Left lung (tissue), 10 donors: Measurements from ENCODE around the gene BRSK2. TPM values are rescaled to one million over a fixed set of nuclear protein-coding genes. Genes with fewer than 3 reads are reported as not detected.
A peak's percentile ranks its signal among the peaks of the same experiment; 100 is the strongest.

Experiments used
- ATAC-seq: fragments of 200-7000 bp; cut with Tn5 transposase; one replicate; pipeline ENCODE4 v1.9.1; 2020; ENCODE audit warnings: moderate library complexity
- DNase-seq, 4 donors: peaks; one replicate each; pipeline ENCODE4 v3.0.0-alpha.2; 2013 to 2020
- H3K27ac ChIP-seq, 2 donors: fragments of 200-600 bp; sonication (generic) in 1 of 2; one replicate each; pipeline versions ENCODE4 v1.5.0 to v1.8.0; 2020 to 2021
- H3K27me3 ChIP-seq, 2 donors: fragments of 200-600 bp; sonication (generic) in 1 of 2; one replicate each; pipeline versions ENCODE4 v1.5.0 to v1.8.0; 2020 to 2021
- H3K36me3 ChIP-seq, 2 donors: fragments of 200-600 bp; sonication (generic) in 1 of 2; one replicate each; pipeline versions ENCODE4 v1.5.0 to v1.8.0; 2020 to 2021
- H3K4me1 ChIP-seq, 2 donors: fragments of 200-600 bp; one replicate each; pipeline ENCODE4 v1.8.0; 2021
- H3K4me3 ChIP-seq, 2 donors: fragments of 200-600 bp; sonication (generic) in 1 of 2; one replicate each; pipeline versions ENCODE4 v1.5.0 to v1.8.0; 2020 to 2021; ENCODE audit warnings: mild to moderate bottlenecking in 1 of 2
- H3K9me3 ChIP-seq, 2 donors: fragments of 200-600 bp; sonication (generic) in 1 of 2; one replicate each; pipeline versions ENCODE4 v1.5.0 to v1.8.0; 2020 to 2021
- intact Hi-C, 2 donors: fragments of 100-400 bp; cut with DNase I; formaldehyde crosslinking; loops; one replicate each; pipeline versions ENCODE4 v1.11.2 to v1.14.2; 2022
- polyA plus RNA-seq, 6 donors: library from polyadenylated mRNA; unstranded; fragments of 120-200 nt; gene quantifications; one replicate each; pipeline ENCODE4 v1.2.1, GENCODE V29; 2013; ENCODE audit not compliant: insufficient read length in 6 of 6
- total RNA-seq, 2 donors: library from RNA; stranded (reverse); fragmentation: NEBNext Ultra II Directional; extraction: Animal tissue kit (Norgen Biotek cat#: 25700); gene quantifications; one replicate each; pipeline ENCODE4 v1.2.1, GENCODE V29; 2021
- TF ChIP-seq, protein P1 (sequence below), 2 donors: fragments of 200-600 bp; sonication (generic) in 1 of 2; IDR thresholded peaks; one replicate each; pipeline versions ENCODE4 v1.5.0 to v1.8.0; 2021; ENCODE audit warnings: antibody characterized with exemption in 2 of 2
- donor health status: DM: no; HTN: yes; CAD: no.
- donor health status: DM: no; HTN: no; CAD: no.

The BRSK2 gene
- total and polyA plus RNA-seq, 8 donors: 0.13 to 1.1 (median 0.69) TPM

DNA sequence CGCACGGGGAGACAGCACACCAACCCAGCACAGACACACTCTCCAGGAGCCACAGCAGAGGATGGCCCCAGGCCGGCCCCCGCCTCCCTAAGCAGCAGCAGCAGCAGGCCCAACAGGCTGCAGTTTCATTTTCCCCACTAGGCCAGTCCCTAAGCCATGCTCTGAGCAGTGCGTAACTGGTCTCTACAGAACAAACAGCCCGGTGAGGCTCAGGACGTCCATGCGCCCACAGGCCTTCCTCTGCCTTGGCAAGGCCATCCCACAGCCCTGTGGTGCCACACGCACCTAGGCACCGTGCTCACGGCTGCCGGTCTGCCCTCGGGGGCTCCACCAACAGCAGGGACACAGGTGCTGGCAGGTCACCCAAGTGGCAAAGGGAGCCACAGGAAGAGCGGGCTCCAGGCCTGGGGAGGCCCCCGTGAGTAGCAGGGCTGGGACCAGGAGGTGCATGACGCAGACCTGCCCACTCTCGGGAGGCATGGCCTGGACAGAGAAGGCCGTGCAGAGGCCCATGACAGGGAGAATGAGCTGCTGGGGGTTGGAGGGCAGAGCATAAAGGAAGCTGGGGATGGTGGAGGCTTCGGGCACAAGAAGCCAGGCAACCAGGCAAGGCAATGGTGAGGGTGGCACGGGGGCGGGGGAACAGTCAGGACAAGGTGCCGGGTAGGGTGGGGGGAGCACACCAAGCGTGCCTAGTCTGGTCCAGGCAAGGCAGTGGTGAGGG lies 98.3 kb downstream of the BRSK2 start:
- intact Hi-C loops: no loop called here
- H3K27ac ChIP-seq: no peak overlapping the region
- no peaks in the 10 kb centered on the region for H3K36me3 ChIP-seq
- H3K4me3 ChIP-seq: no peak overlapping the region
- peak in 1 of 4 donors; percentile 60 for DNase-seq
- no peaks in the 10 kb centered on the region for H3K9me3 ChIP-seq
- H3K27me3 ChIP-seq: no peaks in the 10 kb centered on the region
- ATAC-seq: no peak
- TF ChIP-seq, protein P1, sequence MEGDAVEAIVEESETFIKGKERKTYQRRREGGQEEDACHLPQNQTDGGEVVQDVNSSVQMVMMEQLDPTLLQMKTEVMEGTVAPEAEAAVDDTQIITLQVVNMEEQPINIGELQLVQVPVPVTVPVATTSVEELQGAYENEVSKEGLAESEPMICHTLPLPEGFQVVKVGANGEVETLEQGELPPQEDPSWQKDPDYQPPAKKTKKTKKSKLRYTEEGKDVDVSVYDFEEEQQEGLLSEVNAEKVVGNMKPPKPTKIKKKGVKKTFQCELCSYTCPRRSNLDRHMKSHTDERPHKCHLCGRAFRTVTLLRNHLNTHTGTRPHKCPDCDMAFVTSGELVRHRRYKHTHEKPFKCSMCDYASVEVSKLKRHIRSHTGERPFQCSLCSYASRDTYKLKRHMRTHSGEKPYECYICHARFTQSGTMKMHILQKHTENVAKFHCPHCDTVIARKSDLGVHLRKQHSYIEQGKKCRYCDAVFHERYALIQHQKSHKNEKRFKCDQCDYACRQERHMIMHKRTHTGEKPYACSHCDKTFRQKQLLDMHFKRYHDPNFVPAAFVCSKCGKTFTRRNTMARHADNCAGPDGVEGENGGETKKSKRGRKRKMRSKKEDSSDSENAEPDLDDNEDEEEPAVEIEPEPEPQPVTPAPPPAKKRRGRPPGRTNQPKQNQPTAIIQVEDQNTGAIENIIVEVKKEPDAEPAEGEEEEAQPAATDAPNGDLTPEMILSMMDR (IDR thresholded peaks at IDR 0.05): no peak
- H3K4me1 ChIP-seq: peaks cover 15 to 57% of the 10 kb centered on the region in 2 donors

DNA sequence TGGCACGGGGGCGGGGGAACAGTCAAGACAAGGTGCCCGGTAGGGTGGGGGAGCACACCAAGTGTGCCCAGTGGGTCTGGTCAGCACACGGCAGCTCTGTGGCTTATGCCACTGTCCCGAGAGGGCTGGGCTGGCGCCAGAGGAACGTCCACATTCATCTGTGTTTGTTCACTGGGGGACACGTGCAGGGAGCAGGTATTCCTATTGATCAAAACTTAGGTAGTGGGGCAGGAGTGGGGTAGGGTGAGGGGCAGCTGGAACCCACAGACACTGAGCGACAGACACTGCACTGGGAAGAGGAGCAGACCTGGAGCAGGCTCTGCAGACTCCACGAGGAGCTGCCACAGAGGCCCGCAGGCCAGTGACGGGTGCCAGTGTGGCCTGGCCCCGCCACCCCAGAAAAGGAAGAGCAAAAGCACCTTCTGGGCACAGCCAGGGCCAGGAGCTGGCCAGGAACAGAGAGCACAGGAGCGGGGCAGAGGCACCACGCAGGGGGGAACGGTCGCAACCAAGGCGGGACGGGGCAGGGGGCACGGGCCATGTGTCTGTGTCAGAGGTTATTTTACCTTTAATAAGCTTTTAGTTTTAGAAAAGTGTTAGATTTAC lies 98.9 kb downstream of the BRSK2 start:
- DNase-seq (peak in 1 of 4 donors; percentile 73), ATAC-seq (no peak)
- Histone ChIP-seq H3K4me3 (no peak overlapping the region), H3K9me3 (no peaks in the 10 kb centered on the region), H3K4me1 (peaks cover 15 to 57% of the 10 kb centered on the region in 2 donors), H3K27ac (no peak overlapping the region), H3K27me3 (no peaks in the 10 kb centered on the region), H3K36me3 (no peaks in the 10 kb centered on the region)
- intact Hi-C loops: no loop called here
- TF ChIP-seq, protein P1 (IDR thresholded peaks at IDR 0.05): no peak

DNA sequence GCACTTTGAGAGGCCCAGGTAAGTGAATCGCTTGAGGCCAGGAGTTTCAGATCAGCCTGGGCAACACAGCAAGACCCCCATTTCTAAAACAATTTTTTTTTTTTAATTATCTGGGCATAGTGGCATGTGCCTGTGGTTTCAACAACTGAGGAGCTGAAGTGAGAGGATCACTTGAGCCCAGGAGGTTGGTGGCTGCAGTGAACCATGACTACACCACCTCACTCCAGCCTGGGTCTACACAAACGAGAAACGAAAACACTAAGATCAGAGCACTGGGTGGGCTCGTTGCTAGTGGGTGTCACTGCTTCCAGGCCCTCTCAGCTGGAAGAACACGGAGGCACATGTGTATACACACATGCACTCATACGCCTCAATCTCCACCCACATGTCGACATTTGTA lies 100.9 kb downstream of the BRSK2 start:
- Histone ChIP-seq H3K9me3 (no peaks in the 10 kb centered on the region), H3K4me3 (no peak overlapping the region), H3K27ac (no peak overlapping the region), H3K4me1 (peaks cover 15 to 50% of the 10 kb centered on the region in 2 donors), H3K27me3 (no peaks in the 10 kb centered on the region), H3K36me3 (no peaks in the 10 kb centered on the region)
- DNase-seq (no peak), ATAC-seq (no peak)
- TF ChIP-seq, protein P1 (IDR thresholded peaks at IDR 0.05): no peak
- intact Hi-C loops: no loop called here

DNA sequence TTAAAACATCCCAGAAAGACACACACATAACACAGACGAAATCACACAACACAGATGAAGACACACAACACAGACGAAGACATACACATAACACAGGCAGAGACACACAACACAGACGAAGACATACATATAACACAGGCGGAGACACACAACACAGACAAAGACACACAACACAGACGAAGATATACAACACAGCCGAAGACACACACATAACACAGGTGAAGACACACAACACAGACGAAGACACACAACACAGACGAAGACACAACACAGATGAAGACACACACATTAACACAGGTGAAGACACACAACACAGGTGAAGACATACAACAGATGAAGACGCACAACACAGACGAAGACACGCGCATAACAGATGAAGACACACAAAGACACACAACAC lies 101.6 kb downstream of the BRSK2 start:
- no peak overlapping the region for H3K4me3 ChIP-seq
- ATAC-seq (no peak), DNase-seq (no peak)
- no peaks in the 10 kb centered on the region for H3K9me3 ChIP-seq
- TF ChIP-seq, protein P1 (IDR thresholded peaks at IDR 0.05): no peak
- H3K36me3 ChIP-seq: no peaks in the 10 kb centered on the region
- intact Hi-C loops: no loop called here
- no peak overlapping the region for H3K27ac ChIP-seq
- H3K4me1 ChIP-seq: peaks cover 8 to 43% of the 10 kb centered on the region in 2 donors
- no peaks in the 10 kb centered on the region for H3K27me3 ChIP-seq

DNA sequence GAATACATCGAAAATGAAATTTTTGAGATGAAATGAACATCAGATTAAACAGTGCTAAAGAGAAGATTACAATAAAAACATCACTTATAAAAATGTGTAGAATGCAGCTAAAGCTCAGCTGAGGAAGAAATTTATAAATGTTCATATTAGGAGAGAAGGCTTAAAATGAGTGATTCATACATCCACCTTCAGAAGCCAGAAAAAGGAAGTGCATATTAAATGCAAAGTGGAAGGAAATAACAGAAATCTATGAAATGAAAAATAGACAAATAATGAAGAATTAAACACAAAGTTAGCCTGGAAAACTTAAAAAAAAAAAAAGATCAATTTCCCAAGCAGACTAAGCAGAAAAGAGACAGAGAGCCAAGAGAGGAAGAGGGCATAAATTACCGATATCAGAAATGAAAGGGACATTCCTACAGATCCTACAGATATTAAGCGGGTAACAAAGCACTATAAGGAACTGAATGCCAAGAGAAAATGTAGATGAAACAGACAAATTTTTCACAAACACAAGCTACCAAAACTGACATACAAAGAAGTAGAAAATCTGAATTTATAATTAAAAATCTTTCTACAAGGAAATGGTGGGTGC lies 104.0 kb downstream of the BRSK2 start:
- DNase-seq: no peak
- Histone ChIP-seq H3K4me1 (peaks cover 0 to 30% of the 10 kb centered on the region in 2 donors), H3K27ac (no peak overlapping the region), H3K27me3 (no peaks in the 10 kb centered on the region), H3K36me3 (no peaks in the 10 kb centered on the region), H3K4me3 (no peak overlapping the region), H3K9me3 (no peaks in the 10 kb centered on the region)
- intact Hi-C loops: no loop called here
- no peak for ATAC-seq
- TF ChIP-seq, protein P1 (IDR thresholded peaks at IDR 0.05): no peak
